AG08395 (cell line): Measurements from ENCODE around the gene COX17.
"Not testable (repeated sequence)": the region's sequence is repeated elsewhere in the genome, so short reads cannot be mapped to it uniquely, and the experiment has no call there.

Experiments used
- DNase-seq: peaks from one replicate; pipeline ENCODE4 v3.0.0; 2012; ENCODE audit warnings: mixed read lengths, low spot score

The COX17 gene

GRCh38 chr3:119676771-119677640 is at the start of gene COX17:
Gene COX17, minus strand, starts transcription at chr3:119677406. Its CDS starts 96 bp downstream, at chr3:119677310.
- peak; percentile 98 for DNase-seq

- DNase-seq = no peak
These were observed 49.7 kb upstream of the COX17 start for GRCh38 chr3:119726909-119727308.

GRCh38 chr3:119723022-119723421 is 45.8 kb upstream of the COX17 start:
- DNase-seq = no peak

- DNase-seq = no peak
These were observed 40.3 kb upstream of the COX17 start for GRCh38 chr3:119717520-119717919.

GRCh38 chr3:119716998-119717397 is 39.8 kb upstream of the COX17 start:
- DNase-seq = no peak

GRCh38 chr3:119715105-119715504 is 37.9 kb upstream of the COX17 start:
- no peak for DNase-seq

- no peak for DNase-seq
These were observed 26.8 kb upstream of the COX17 start for GRCh38 chr3:119703820-119704531.

GRCh38 chr3:119702530-119703527 is 25.6 kb upstream of the COX17 start, which contains the start of gene CFAP91:
Gene CFAP91, plus strand, starts transcription at chr3:119703022. Its CDS starts 77 bp downstream, at chr3:119703099.
- DNase-seq = peak; percentile 97

- DNase-seq = no peak
These were observed 23.9 kb upstream of the COX17 start for GRCh38 chr3:119700920-119701734.

- no peak for DNase-seq
These were observed 23.2 kb upstream of the COX17 start for GRCh38 chr3:119700269-119700919.

- DNase-seq = no peak
These were observed 20.2 kb upstream of the COX17 start for GRCh38 chr3:119697394-119697793.

- no peak for DNase-seq
These were observed 18.3 kb upstream of the COX17 start for GRCh38 chr3:119695480-119695879.

GRCh38 chr3:119690043-119690656 is 12.9 kb upstream of the COX17 start:
- DNase-seq = peak; percentile 51

GRCh38 chr3:119683421-119683820 is 6.2 kb upstream of the COX17 start:
- no peak for DNase-seq

- DNase-seq = peak; percentile 67
These were observed 4.1 kb upstream of the COX17 start for GRCh38 chr3:119681279-119681678.

- DNase-seq = no peak
These were observed 2.7 kb upstream of the COX17 start for GRCh38 chr3:119679874-119680273.

- not testable (repeated sequence) for DNase-seq
These were observed 1.0 kb upstream of the COX17 start for GRCh38 chr3:119678209-119678608.

- DNase-seq = no peak
These were observed 382 bp upstream of the COX17 start for GRCh38 chr3:119677641-119677934.

- no peak for DNase-seq
These were observed 1.2 kb downstream of the COX17 start for GRCh38 chr3:119676020-119676419.

- no peak for DNase-seq
These were observed 1.9 kb downstream of the COX17 start for GRCh38 chr3:119675188-119675874.
